Fibroblast of lung (primary cell): ENCODE results near the gene MTREX. TPM values are rescaled to one million over a fixed set of nuclear protein-coding genes. Genes with fewer than 3 reads are reported as not detected.

Experiments
- DNase-seq, 2 donors: peaks; one replicate each; pipeline versions ENCODE4 v3.0.0 to v3.0.0-alpha.2; 2010; ENCODE audit warnings: low read depth in 2 of 2
- H2AFZ ChIP-seq: 2 replicates; pipeline ENCODE4 v1.5.1; 2012; ENCODE audit warnings: low read length, control low read depth, inconsistent platforms
- H3K27ac ChIP-seq: 2 replicates; pipeline ENCODE4 v1.5.1; 2011; ENCODE audit warnings: low read length, control low read depth; ENCODE audit not compliant: insufficient read depth
- H3K27me3 ChIP-seq: 2 replicates; pipeline ENCODE4 v1.5.1; 2011; ENCODE audit warnings: mild to moderate bottlenecking, low read length; ENCODE audit not compliant: control insufficient read depth, insufficient read depth
- H3K36me3 ChIP-seq: 2 replicates; pipeline ENCODE4 v1.5.1; 2011; ENCODE audit warnings: low read length; ENCODE audit not compliant: control insufficient read depth, insufficient read depth
- H3K4me1 ChIP-seq: 2 replicates; pipeline ENCODE4 v1.5.1; 2011; ENCODE audit warnings: low read length; ENCODE audit not compliant: control insufficient read depth, insufficient read depth; ENCODE audit errors: extremely low read depth
- H3K4me2 ChIP-seq: 2 replicates; pipeline ENCODE4 v1.5.1; 2011; ENCODE audit warnings: low read length, control low read depth; ENCODE audit not compliant: insufficient read depth; ENCODE audit errors: extremely low read depth
- H3K4me3 ChIP-seq, 4 experiments: fragments of 200-600 bp in 1 of 4; sonication (generic) in 1 of 4; replicated peaks in 1 of 4; 2 replicates each; pipeline ENCODE4 v1.5.1; 2011 to 2016; ENCODE audit warnings: low read length in 4 of 4, low read depth in 3 of 4, mild to moderate bottlenecking in 3 of 4, control low read depth in 2 of 4, inconsistent platforms in 1 of 4, mixed read lengths in 1 of 4; ENCODE audit not compliant: insufficient read depth in 1 of 4; ENCODE audit errors: control extremely low read depth in 1 of 4
- H3K79me2 ChIP-seq: 2 replicates; pipeline ENCODE4 v1.5.1; 2012; ENCODE audit warnings: mild to moderate bottlenecking, low read length, inconsistent platforms; ENCODE audit not compliant: control insufficient read depth, insufficient read depth
- H3K9ac ChIP-seq: 2 replicates; pipeline ENCODE4 v1.5.1; 2011; ENCODE audit warnings: mild to moderate bottlenecking, low read length, control low read depth; ENCODE audit not compliant: insufficient read depth
- H3K9me3 ChIP-seq: 2 replicates; pipeline ENCODE4 v1.5.1; 2012; ENCODE audit warnings: low read depth, low read length; ENCODE audit not compliant: control insufficient read depth, insufficient read depth
- H4K20me1 ChIP-seq: 2 replicates; pipeline ENCODE4 v1.5.1; 2011; ENCODE audit warnings: low read length; ENCODE audit not compliant: control insufficient read depth, insufficient read depth; ENCODE audit errors: extremely low read depth
- EZH2 ChIP-seq: IDR thresholded peaks from 2 replicates; pipeline ENCODE4 v1.5.1; 2012; ENCODE audit warnings: low read length, control low read depth, mild to moderate bottlenecking; ENCODE audit errors: missing control alignments
- polyA plus RNA-seq, 2 donors: library from polyadenylated mRNA; depleted of rRNA in 1 of 2; stranded (reverse) in 1 of 2; unstranded in 1 of 2; fragments of >200 nt; gene quantifications; 2 replicates each; pipeline ENCODE4 v1.2.1, GENCODE V29; 2011 to 2012; ENCODE audit warnings: missing spikeins in 1 of 2
- total RNA-seq: library from RNA; depleted of rRNA; stranded (reverse); fragments of >200 nt; gene quantifications from 2 replicates; pipeline ENCODE4 v1.2.1, GENCODE V29; 2014
- TF ChIP-seq, protein P1 (sequence below), 2 donors: IDR thresholded peaks in 1 of 2; conservative IDR thresholded peaks in 1 of 2; 1 replicate in 1 of 2; 2 replicates in 1 of 2; pipeline ENCODE4 v1.5.1; 2011 to 2012; ENCODE audit warnings: low read length in 2 of 2, control low read depth in 1 of 2, inconsistent platforms in 1 of 2, low read depth in 1 of 2, mild to moderate bottlenecking in 1 of 2

MTREX gene
- total and polyA plus RNA-seq, 2 donors (not counting 1 experiment from before 2014, with no cell fraction given): 54.1 to 85.7 TPM

DNA sequence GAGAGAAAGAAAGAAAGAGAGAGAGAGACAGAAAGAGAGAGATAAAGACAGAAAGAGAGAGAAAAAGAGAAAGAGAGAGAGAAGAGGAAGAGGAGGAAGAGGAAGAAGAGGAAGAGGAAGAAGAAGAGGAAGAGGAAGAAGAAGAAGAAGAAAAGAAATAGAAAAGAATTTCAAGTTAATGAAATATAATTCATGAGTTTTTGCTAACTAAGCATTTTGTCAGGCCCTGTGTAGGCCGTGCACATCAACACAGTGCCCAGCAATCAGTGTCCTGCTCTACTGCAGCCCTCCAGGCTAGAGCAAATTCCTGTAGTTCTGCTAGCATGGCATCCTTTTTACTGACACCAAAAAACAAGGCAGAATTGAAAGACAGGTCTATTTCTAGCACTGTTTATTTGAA is 164.9 kb downstream of the MTREX start:
- Histone ChIP-seq H3K9ac (no peak overlapping the region), H3K79me2 (no peaks in the 10 kb centered on the region), H2AFZ (no peak overlapping the region), H3K9me3 (no peaks in the 10 kb centered on the region), H3K4me2 (no peak overlapping the region), H3K27me3 (no peaks in the 10 kb centered on the region), H3K36me3 (peaks cover 2% of the 10 kb centered on the region), H3K27ac (no peak overlapping the region), H3K4me3 (no peak overlapping the region), H4K20me1 (no peaks in the 10 kb centered on the region), H3K4me1 (no peaks in the 10 kb centered on the region)
- TF ChIP-seq, protein P1, sequence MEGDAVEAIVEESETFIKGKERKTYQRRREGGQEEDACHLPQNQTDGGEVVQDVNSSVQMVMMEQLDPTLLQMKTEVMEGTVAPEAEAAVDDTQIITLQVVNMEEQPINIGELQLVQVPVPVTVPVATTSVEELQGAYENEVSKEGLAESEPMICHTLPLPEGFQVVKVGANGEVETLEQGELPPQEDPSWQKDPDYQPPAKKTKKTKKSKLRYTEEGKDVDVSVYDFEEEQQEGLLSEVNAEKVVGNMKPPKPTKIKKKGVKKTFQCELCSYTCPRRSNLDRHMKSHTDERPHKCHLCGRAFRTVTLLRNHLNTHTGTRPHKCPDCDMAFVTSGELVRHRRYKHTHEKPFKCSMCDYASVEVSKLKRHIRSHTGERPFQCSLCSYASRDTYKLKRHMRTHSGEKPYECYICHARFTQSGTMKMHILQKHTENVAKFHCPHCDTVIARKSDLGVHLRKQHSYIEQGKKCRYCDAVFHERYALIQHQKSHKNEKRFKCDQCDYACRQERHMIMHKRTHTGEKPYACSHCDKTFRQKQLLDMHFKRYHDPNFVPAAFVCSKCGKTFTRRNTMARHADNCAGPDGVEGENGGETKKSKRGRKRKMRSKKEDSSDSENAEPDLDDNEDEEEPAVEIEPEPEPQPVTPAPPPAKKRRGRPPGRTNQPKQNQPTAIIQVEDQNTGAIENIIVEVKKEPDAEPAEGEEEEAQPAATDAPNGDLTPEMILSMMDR (conservative IDR thresholded peaks at IDR 0.05 in 1 of 2, IDR thresholded peaks at IDR 0.05 in 1 of 2; ENCODE audit: low read depth in 1 of 2, low read length in 2 of 2): no peak
- TF ChIP-seq EZH2: no peak
- DNase-seq: no peak

Other genes with a start within 250 kb of the MTREX start
- not detected in 2 replicates for gene GZMA, start 205.3 kb upstream of the MTREX start, total RNA-seq
- not detected in 2 replicates for gene GZMA, start 205.3 kb upstream of the MTREX start, polyA plus RNA-seq
- 75.5 and 84.7 TPM in 2 replicates for gene GPX8, start 147.8 kb upstream of the MTREX start, total RNA-seq
- 191 and 241 TPM in 2 replicates for gene GPX8, start 147.8 kb upstream of the MTREX start, polyA plus RNA-seq
- under 0.01 TPM in 1 of 2 replicates, not detected in the other for gene CDC20B, start 134.8 kb upstream of the MTREX start, total RNA-seq
- gene CDC20B, start 134.8 kb upstream of the MTREX start, polyA plus RNA-seq: 0.12 TPM in 1 of 2 replicates, not detected in the other
- gene MCIDAS, start 80.7 kb upstream of the MTREX start, total RNA-seq: not detected in 2 replicates
- gene MCIDAS, start 80.7 kb upstream of the MTREX start, polyA plus RNA-seq: not detected in 2 replicates
- gene CCNO, start 74.4 kb upstream of the MTREX start, total RNA-seq: not detected in 2 replicates
- gene CCNO, start 74.4 kb upstream of the MTREX start, polyA plus RNA-seq: 0.03 TPM in 1 of 2 replicates, not detected in the other
- 36.0 and 38.5 TPM in 2 replicates for gene DHX29, start 295 bp upstream of the MTREX start, total RNA-seq
- 8.1 and 10.8 TPM in 2 replicates for gene DHX29, start 295 bp upstream of the MTREX start, polyA plus RNA-seq
- gene PLPP1, start 227.0 kb downstream of the MTREX start, total RNA-seq: 51.4 and 73.5 TPM in 2 replicates
- 49.6 and 76.8 TPM in 2 replicates for gene PLPP1, start 227.0 kb downstream of the MTREX start, polyA plus RNA-seq